HepG2 (cell line): ENCODE data around the gene EGLN1. TPM values are rescaled to one million over a fixed set of nuclear protein-coding genes. Genes with fewer than 3 reads are reported as not detected.

Experiments used
- ARHGAP35 ChIP-seq: sonication (generic); formaldehyde crosslinking; IDR thresholded peaks from 2 replicates; pipeline ENCODE4 v1.9.0; 2022; ENCODE audit warnings: mild to moderate bottlenecking, inconsistent platforms, moderate library complexity, missing genetic modification reagents, borderline replicate concordance
- FOSL1 ChIP-seq: sonication (generic); formaldehyde crosslinking; IDR thresholded peaks from 2 replicates; pipeline ENCODE4 v1.9.0; 2021; ENCODE audit warnings: missing genetic modification reagents, borderline replicate concordance
- GATAD1 ChIP-seq: IDR thresholded peaks from 2 replicates; pipeline ENCODE4 v1.6.1; 2016; ENCODE audit warnings: missing genetic modification reagents, missing compliant biosample characterization
- HMGA1 ChIP-seq: sonication (generic); formaldehyde crosslinking; conservative IDR thresholded peaks from 2 replicates; pipeline ENCODE4 v1.4.0; 2020; ENCODE audit warnings: missing genetic modification reagents
- KAT8 ChIP-seq: IDR thresholded peaks from 2 replicates; pipeline ENCODE4 v1.6.1; 2016; ENCODE audit warnings: missing genetic modification reagents, missing compliant biosample characterization
- LCORL ChIP-seq, 2 experiments: fragments of 450-650 bp in 1 of 2; sonication (generic) in 1 of 2; formaldehyde crosslinking in 1 of 2; IDR thresholded peaks; 2 replicates each; pipeline versions ENCODE4 v1.5.0 to v1.6.1; 2017 to 2020; ENCODE audit warnings: antibody characterized with exemption in 1 of 2, missing genetic modification reagents in 1 of 2
- MED13 ChIP-seq: sonication (generic); formaldehyde crosslinking; IDR thresholded peaks from 2 replicates; pipeline ENCODE4 v1.5.0; 2020; ENCODE audit warnings: missing genetic modification reagents
- NFE2L1 ChIP-seq: sonication (generic); formaldehyde crosslinking; IDR thresholded peaks from 2 replicates; pipeline ENCODE4 v1.4.0; 2020; ENCODE audit warnings: missing genetic modification reagents, mild to moderate bottlenecking, borderline replicate concordance
- PAWR ChIP-seq: sonication (generic); formaldehyde crosslinking; IDR thresholded peaks from 2 replicates; pipeline ENCODE4 v1.4.0; 2020; ENCODE audit warnings: missing genetic modification reagents, mild to moderate bottlenecking, borderline replicate concordance
- SRSF4 ChIP-seq: fragments of 200-400 bp; formaldehyde crosslinking; IDR thresholded peaks from one replicate; pipeline ENCODE4 v1.6.1; 2018; ENCODE audit warnings: mild to moderate bottlenecking, low read depth, low read length, moderate library complexity; ENCODE audit not compliant: poor library complexity, severe bottlenecking
- TARDBP ChIP-seq: sonication (generic); formaldehyde crosslinking; IDR thresholded peaks from 2 replicates; pipeline ENCODE4 v1.8.0; 2022; ENCODE audit warnings: mild to moderate bottlenecking, missing genetic modification reagents
- TCF12 ChIP-seq, 2 experiments: fragments of 450-650 bp in 1 of 2; sonication (generic) in 1 of 2; formaldehyde crosslinking in 1 of 2; IDR thresholded peaks; 2 replicates each; pipeline versions ENCODE4 v1.6.1 to v1.8.0; 2017 to 2022; ENCODE audit warnings: antibody characterized with exemption in 1 of 2, mild to moderate bottlenecking in 1 of 2, missing genetic modification reagents in 1 of 2, moderate library complexity in 1 of 2
- YEATS2 ChIP-seq: sonication (generic); formaldehyde crosslinking; IDR thresholded peaks from 2 replicates; pipeline ENCODE4 v1.4.0; 2020; ENCODE audit warnings: missing genetic modification reagents, borderline replicate concordance
- ZBTB42 ChIP-seq: sonication (generic); formaldehyde crosslinking; IDR thresholded peaks from 2 replicates; pipeline ENCODE4 v1.5.0; 2020; ENCODE audit warnings: mild to moderate bottlenecking, missing genetic modification reagents
- ZNF225 ChIP-seq: sonication (generic); formaldehyde crosslinking; IDR thresholded peaks from 2 replicates; pipeline ENCODE4 v1.4.0; 2020; ENCODE audit warnings: mild to moderate bottlenecking, missing genetic modification reagents
- ZNF256 ChIP-seq: sonication (generic); formaldehyde crosslinking; conservative IDR thresholded peaks from 2 replicates; pipeline ENCODE4 v1.4.0; 2020; ENCODE audit warnings: missing genetic modification reagents
- ZNF501 ChIP-seq: sonication (generic); formaldehyde crosslinking; IDR thresholded peaks from 2 replicates; pipeline ENCODE4 v1.5.1; 2020; ENCODE audit warnings: mild to moderate bottlenecking, moderate library complexity, missing genetic modification reagents
- ZNF543 ChIP-seq: sonication (generic); formaldehyde crosslinking; IDR thresholded peaks from 2 replicates; pipeline ENCODE4 v1.4.0; 2020; ENCODE audit warnings: mild to moderate bottlenecking, missing genetic modification reagents
- ZNF614 ChIP-seq: IDR thresholded peaks from 2 replicates; pipeline ENCODE4 v1.6.1; 2018; ENCODE audit warnings: missing biosample characterization, missing genetic modification reagents, inconsistent platforms, borderline replicate concordance
- ZNF660 ChIP-seq: sonication (generic); formaldehyde crosslinking; IDR thresholded peaks from 2 replicates; pipeline ENCODE4 v1.5.1; 2020; ENCODE audit warnings: mild to moderate bottlenecking, low read depth, missing genetic modification reagents, borderline replicate concordance
- ZNF839 ChIP-seq: sonication (generic); formaldehyde crosslinking; IDR thresholded peaks from 2 replicates; pipeline ENCODE4 v1.4.0; 2020; ENCODE audit warnings: missing genetic modification reagents, mild to moderate bottlenecking, borderline replicate concordance
- ZZZ3 ChIP-seq: sonication (generic); formaldehyde crosslinking; IDR thresholded peaks from 2 replicates; pipeline ENCODE4 v1.4.0; 2020; ENCODE audit warnings: missing genetic modification reagents, mild to moderate bottlenecking, borderline replicate concordance
- polyA plus RNA-seq, 8 experiments: library from polyadenylated mRNA; depleted of rRNA in 3 of 8; stranded (reverse) in 7 of 8; unstranded in 1 of 8; fragments of >200 nt; fragmentation: Illumina TruSeq in 4 of 8; extraction: Trizol in 4 of 8; gene quantifications; 2 replicates each; pipeline versions ENCODE4 v1.2.1 to v1.2.3, GENCODE V29; 2011 to 2016; ENCODE audit warnings: low read depth in 4 of 8, missing spikeins in 1 of 8, mixed read lengths in 1 of 8; ENCODE audit not compliant: insufficient read depth in 1 of 8
- total RNA-seq, 5 experiments: library from RNA; depleted of rRNA; stranded (reverse); fragments of >200 nt; fragmentation: Illumina TruSeq; extraction: Trizol; gene quantifications; 2 replicates each; pipeline ENCODE4 v1.2.3, GENCODE V29; 2016; ENCODE audit warnings: low read depth in 1 of 5
- TF ChIP-seq, protein P1 (sequence below): sonication (generic); formaldehyde crosslinking; IDR thresholded peaks from 2 replicates; pipeline ENCODE4 v1.5.0; 2020; ENCODE audit warnings: mild to moderate bottlenecking, missing genetic modification reagents, borderline replicate concordance
- TF ChIP-seq, protein P2 (sequence below): IDR thresholded peaks from 2 replicates; pipeline ENCODE4 v1.6.1; 2016; ENCODE audit warnings: missing biosample characterization, missing genetic modification reagents, low read depth

Gene EGLN1
- total and polyA plus RNA-seq, 2 of the 13 experiments (the other 11 are each of a cell fraction or from before 2014, with no cell fraction given), result 34.4 to 44.1 TPM

GRCh38 chr1:231337472-231338269 is 84.4 kb downstream of the EGLN1 start, which contains the start of gene EXOC8 (continued):
- peak; percentile 55 for TF ChIP-seq ZBTB42 (CRISPR knock-in tag)
- peak; percentile 54; the same call in 1 of the 2 replicates for TF ChIP-seq ARHGAP35 (CRISPR knock-in tag)
- 0 out of 2 replicates have a peak, but pooled peaks have one; percentile 40 for TF ChIP-seq ZNF614 (CRISPR knock-in tag)
- TF ChIP-seq PAWR, result no peak; the same call in 1 of the 2 replicates
- TF ChIP-seq MED13 (CRISPR knock-in tag), result no peak
- TF ChIP-seq ZNF501, result peak; percentile 93
- TF ChIP-seq ZZZ3 (CRISPR knock-in tag), result peak; percentile 61; the same call in 1 of the 2 replicates
- no peak; the same call in 1 of the 2 replicates for TF ChIP-seq ZNF225 (CRISPR knock-in tag)
- no peak for TF ChIP-seq ZNF256 (CRISPR knock-in tag)
- peak; percentile 96 for TF ChIP-seq GATAD1
- TF ChIP-seq, protein P1, sequence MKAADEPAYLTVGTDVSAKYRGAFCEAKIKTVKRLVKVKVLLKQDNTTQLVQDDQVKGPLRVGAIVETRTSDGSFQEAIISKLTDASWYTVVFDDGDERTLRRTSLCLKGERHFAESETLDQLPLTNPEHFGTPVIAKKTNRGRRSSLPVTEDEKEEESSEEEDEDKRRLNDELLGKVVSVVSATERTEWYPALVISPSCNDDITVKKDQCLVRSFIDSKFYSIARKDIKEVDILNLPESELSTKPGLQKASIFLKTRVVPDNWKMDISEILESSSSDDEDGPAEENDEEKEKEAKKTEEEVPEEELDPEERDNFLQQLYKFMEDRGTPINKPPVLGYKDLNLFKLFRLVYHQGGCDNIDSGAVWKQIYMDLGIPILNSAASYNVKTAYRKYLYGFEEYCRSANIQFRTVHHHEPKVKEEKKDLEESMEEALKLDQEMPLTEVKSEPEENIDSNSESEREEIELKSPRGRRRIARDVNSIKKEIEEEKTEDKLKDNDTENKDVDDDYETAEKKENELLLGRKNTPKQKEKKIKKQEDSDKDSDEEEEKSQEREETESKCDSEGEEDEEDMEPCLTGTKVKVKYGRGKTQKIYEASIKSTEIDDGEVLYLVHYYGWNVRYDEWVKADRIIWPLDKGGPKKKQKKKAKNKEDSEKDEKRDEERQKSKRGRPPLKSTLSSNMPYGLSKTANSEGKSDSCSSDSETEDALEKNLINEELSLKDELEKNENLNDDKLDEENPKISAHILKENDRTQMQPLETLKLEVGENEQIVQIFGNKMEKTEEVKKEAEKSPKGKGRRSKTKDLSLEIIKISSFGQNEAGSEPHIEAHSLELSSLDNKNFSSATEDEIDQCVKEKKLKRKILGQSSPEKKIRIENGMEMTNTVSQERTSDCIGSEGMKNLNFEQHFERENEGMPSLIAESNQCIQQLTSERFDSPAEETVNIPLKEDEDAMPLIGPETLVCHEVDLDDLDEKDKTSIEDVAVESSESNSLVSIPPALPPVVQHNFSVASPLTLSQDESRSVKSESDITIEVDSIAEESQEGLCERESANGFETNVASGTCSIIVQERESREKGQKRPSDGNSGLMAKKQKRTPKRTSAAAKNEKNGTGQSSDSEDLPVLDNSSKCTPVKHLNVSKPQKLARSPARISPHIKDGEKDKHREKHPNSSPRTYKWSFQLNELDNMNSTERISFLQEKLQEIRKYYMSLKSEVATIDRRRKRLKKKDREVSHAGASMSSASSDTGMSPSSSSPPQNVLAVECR, result peak; percentile 95
- 0 out of 2 replicates have a peak, but pooled peaks have one; percentile 49 for TF ChIP-seq TARDBP (CRISPR knock-in tag)
- TF ChIP-seq, protein P2, sequence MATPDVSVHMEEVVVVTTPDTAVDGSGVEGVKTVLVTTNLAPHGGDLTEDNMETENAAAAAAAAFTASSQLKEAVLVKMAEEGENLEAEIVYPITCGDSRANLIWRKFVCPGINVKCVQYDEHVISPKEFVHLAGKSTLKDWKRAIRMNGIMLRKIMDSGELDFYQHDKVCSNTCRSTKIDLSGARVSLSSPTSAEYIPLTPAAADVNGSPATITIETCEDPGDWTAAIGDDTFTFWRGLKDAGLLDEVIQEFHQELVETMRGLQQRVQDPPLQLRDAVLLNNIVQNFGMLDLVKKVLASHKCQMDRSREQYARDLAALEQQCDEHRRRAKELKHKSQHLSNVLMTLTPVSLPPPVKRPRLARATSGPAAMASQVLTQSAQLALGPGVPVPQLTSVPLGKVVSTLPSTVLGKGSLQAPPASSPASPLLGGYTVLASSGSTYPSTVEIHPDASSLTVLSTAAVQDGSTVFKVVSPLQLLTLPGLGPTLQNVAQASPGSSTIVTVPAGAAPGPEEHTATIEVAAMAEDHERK (CRISPR knock-in tag), result peak; percentile 58; the same call in 1 of the 2 replicates
- TF ChIP-seq SRSF4, result no peak
- no peak for TF ChIP-seq LCORL (IDR thresholded peaks at IDR 0.05)
- TF ChIP-seq LCORL (CRISPR knock-in tag; IDR thresholded peaks at IDR 0.05), result peak; percentile 56; the same call in 1 of the 2 replicates
- no peak for TF ChIP-seq HMGA1 (CRISPR knock-in tag)
- TF ChIP-seq ZNF543 (CRISPR knock-in tag), result peak; percentile 44; the same call in 1 of the 2 replicates
- no peak for TF ChIP-seq TCF12 (IDR thresholded peaks at IDR 0.05)
- TF ChIP-seq TCF12 (CRISPR knock-in tag; IDR thresholded peaks at IDR 0.05), result no peak
- TF ChIP-seq FOSL1 (CRISPR knock-in tag), result no peak
- peak; percentile 87 for TF ChIP-seq YEATS2 (CRISPR knock-in tag)
- TF ChIP-seq ZNF839, result no peak
- TF ChIP-seq KAT8, result peak; percentile 93
- TF ChIP-seq NFE2L1, result no peak
- no peak for TF ChIP-seq ZNF660 (CRISPR knock-in tag)
